Endothelial cell of umbilical vein (primary cell): ENCODE results near the gene RPL37A. TPM values are rescaled to one million over a fixed set of nuclear protein-coding genes. Genes with fewer than 3 reads are reported as not detected.

Experiments used
- BruUV-seq: library from RNA; stranded (reverse); fragments of 400-500 nt; replicated peaks from 2 replicates; lab custom pipeline; 2021; lab: Mats Ljungman, UMichigan
- CTCF ChIA-PET: fragments of 300-600, 350-600 bp; sonication (Branson Sonifier 250); formaldehyde crosslinking; loops from one replicate; lab custom pipeline; 2021; ENCODE audit warnings: antibody characterized with exemption, inconsistent platforms; lab: Charles Lee
- POLR2A ChIA-PET: fragments of 300-600, 350-600 bp; sonication (Branson Sonifier 250); formaldehyde crosslinking; loops from one replicate; lab custom pipeline; 2021; ENCODE audit warnings: antibody characterized with exemption, inconsistent platforms; lab: Charles Lee
- DNase-seq: peaks from one replicate; pipeline ENCODE4 v3.0.0-alpha.2; 2011; ENCODE audit warnings: low read depth, low spot score
- FAIRE-seq: peaks from 2 replicates; lab custom pipeline; 2011; peaks lifted over from hg19 to GRCh38; lab: Jason Lieb, UNC
- H2AFZ ChIP-seq: 2 replicates; pipeline ENCODE4 v1.6.0; 2012; ENCODE audit warnings: low read depth, low read length, control low read depth, inconsistent platforms
- H3K27ac ChIP-seq: 2 replicates; pipeline ENCODE4 v1.5.1; 2011; ENCODE audit warnings: low read depth, mild to moderate bottlenecking, control low read depth, low read length, moderate library complexity; ENCODE audit not compliant: insufficient read depth
- H3K27me3 ChIP-seq, 2 experiments: 2 replicates each; pipeline versions ENCODE4 v1.6.0 to v1.6.1; 2011; ENCODE audit warnings: low read length in 2 of 2, mixed read lengths in 1 of 2; ENCODE audit not compliant: control insufficient read depth in 2 of 2, insufficient read depth in 2 of 2
- H3K36me3 ChIP-seq, 2 experiments: 2 replicates in 1 of 2; 3 replicates in 1 of 2; pipeline ENCODE4 v1.5.1; 2011; ENCODE audit warnings: low read length in 2 of 2, mild to moderate bottlenecking in 1 of 2, moderate library complexity in 1 of 2; ENCODE audit not compliant: control insufficient read depth in 2 of 2, insufficient read depth in 2 of 2; ENCODE audit errors: extremely low read depth in 1 of 2
- H3K4me1 ChIP-seq: 3 replicates; pipeline ENCODE4 v1.5.1; 2011; ENCODE audit warnings: mild to moderate bottlenecking, low read length; ENCODE audit not compliant: control insufficient read depth, insufficient read depth; ENCODE audit errors: extremely low read depth
- H3K4me2 ChIP-seq: 2 replicates; pipeline ENCODE4 v1.6.1; 2011; ENCODE audit warnings: low read length, control low read depth, mixed read lengths; ENCODE audit not compliant: insufficient read depth
- H3K4me3 ChIP-seq, 3 experiments: fragments of 200-600 bp in 1 of 3; sonication (generic), shearing (Covaris generic) in 1 of 3; replicated peaks in 1 of 3; 2 replicates each; pipeline ENCODE4 v1.5.1; 2011 to 2016; ENCODE audit warnings: control low read depth in 3 of 3, low read length in 3 of 3, mild to moderate bottlenecking in 2 of 3, inconsistent platforms in 1 of 3, low read depth in 1 of 3, moderate library complexity in 1 of 3; ENCODE audit not compliant: insufficient read depth in 1 of 3
- H3K79me2 ChIP-seq: 2 replicates; pipeline ENCODE4 v1.6.0; 2012; ENCODE audit warnings: low read length, inconsistent platforms; ENCODE audit not compliant: control insufficient read depth, insufficient read depth
- H3K9ac ChIP-seq: replicated peaks from 2 replicates; pipeline ENCODE3; 2011; ENCODE audit warnings: low read length, control low read depth; ENCODE audit not compliant: insufficient read depth; ENCODE audit errors: extremely low read depth
- H3K9me1 ChIP-seq: replicated peaks from 3 replicates; pipeline ENCODE4 v1.6.0; 2011; ENCODE audit warnings: mild to moderate bottlenecking, low read length; ENCODE audit not compliant: control insufficient read depth, insufficient read depth; ENCODE audit errors: extremely low read depth
- H3K9me3 ChIP-seq: replicated peaks from 2 replicates; pipeline ENCODE4 v1.5.1; 2012; ENCODE audit warnings: low read length, inconsistent platforms; ENCODE audit not compliant: control insufficient read depth, insufficient read depth
- H4K20me1 ChIP-seq: replicated peaks from 2 replicates; pipeline ENCODE3; 2011; ENCODE audit warnings: mild to moderate bottlenecking, low read length; ENCODE audit not compliant: control insufficient read depth, insufficient read depth; ENCODE audit errors: extremely low read depth
- CTCF ChIP-seq, 2 donors: IDR thresholded peaks; 1 replicate in 1 of 2; 2 replicates in 1 of 2; pipeline ENCODE4 v1.5.1; 2011; ENCODE audit warnings: low read length in 2 of 2, mild to moderate bottlenecking in 2 of 2, moderate library complexity in 2 of 2, control low read depth in 1 of 2, inconsistent platforms in 1 of 2, low read depth in 1 of 2; ENCODE audit not compliant: insufficient read depth in 1 of 2; ENCODE audit errors: extremely low read depth in 1 of 2
- EZH2 ChIP-seq: IDR thresholded peaks from 2 replicates; pipeline ENCODE4 v1.6.1; 2012; ENCODE audit warnings: borderline replicate concordance, low read depth, mild to moderate bottlenecking, moderate library complexity, low read length, inconsistent platforms; ENCODE audit not compliant: severe bottlenecking
- FOS ChIP-seq: IDR thresholded peaks from 2 replicates; pipeline ENCODE4 v1.6.1; 2011; ENCODE audit warnings: mild to moderate bottlenecking, low read length, moderate library complexity, borderline replicate concordance; ENCODE audit not compliant: insufficient read depth
- GATA2 ChIP-seq: IDR thresholded peaks from 2 replicates; pipeline ENCODE4 v1.7.0; 2011; ENCODE audit warnings: low read depth, mild to moderate bottlenecking, moderate library complexity, mixed read lengths, low read length; ENCODE audit not compliant: insufficient read length, insufficient read depth
- JUN ChIP-seq: IDR thresholded peaks from 2 replicates; pipeline ENCODE4 v1.6.1; 2011; ENCODE audit warnings: borderline replicate concordance, low read depth; ENCODE audit not compliant: insufficient read length, insufficient read depth
- MAX ChIP-seq: IDR thresholded peaks from 2 replicates; pipeline ENCODE4 v1.6.1; 2011; ENCODE audit not compliant: insufficient read depth, insufficient read length
- MYC ChIP-seq: IDR thresholded peaks from one replicate; pipeline ENCODE4 v1.6.1; 2011; ENCODE audit warnings: mild to moderate bottlenecking, low read depth, low read length
- POLR2A ChIP-seq: IDR thresholded peaks from 2 replicates; pipeline ENCODE4 v1.6.1; 2012; ENCODE audit warnings: low read depth, mild to moderate bottlenecking, control low read depth, low read length
- POLR2AphosphoS5 ChIP-seq: IDR thresholded peaks from 2 replicates; pipeline ENCODE4 v1.6.1; 2012; ENCODE audit warnings: low read depth, mild to moderate bottlenecking, control low read depth, low read length, moderate library complexity; ENCODE audit not compliant: insufficient read depth
- dilution Hi-C: fragments of 300-500 bp; cut with MboI; formaldehyde crosslinking; loops from one replicate; pipeline ENCODE4 v1.15.0; 2019; ENCODE audit warnings: low sequenced_read_pairs; ENCODE audit not compliant: extremely low pct_ligation_motif_present
- intact Hi-C: fragments of 100-400 bp; cut with micrococcal nuclease; formaldehyde crosslinking; loops from one replicate; pipeline ENCODE4 v1.10.0; 2022
- polyA plus RNA-seq, 4 experiments: library from polyadenylated mRNA; depleted of rRNA in 3 of 4; stranded (reverse) in 3 of 4; unstranded in 1 of 4; fragments of >200 nt; gene quantifications; 2 replicates each; pipeline versions ENCODE4 v1.2.1 to v1.2.3, GENCODE V29; 2011 to 2012; ENCODE audit warnings: missing spikeins in 1 of 4
- total RNA-seq: library from RNA; stranded (reverse); gene quantifications from 2 replicates; pipeline ENCODE4 v1.2.3, GENCODE V29; 2021

The RPL37A gene
- total and polyA plus RNA-seq, 2 donors (not counting 3 experiments of a cell fraction or from before 2014, with no cell fraction given): 1,889 to 2,628 TPM

GRCh38 chr2:216538538-216538937 lies 39.9 kb downstream of the RPL37A start:
- Histone ChIP-seq H3K4me2 (no peak overlapping the region), H3K79me2 (no peaks in the 10 kb centered on the region), H4K20me1 (no peaks in the 10 kb centered on the region), H3K9me1 (no peaks in the 10 kb centered on the region), H3K27ac (no peak overlapping the region), H3K27me3 (no peaks in the 10 kb centered on the region), H3K9me3 (no peaks in the 10 kb centered on the region), H3K4me1 (peaks cover 38% of the 10 kb centered on the region), H3K9ac (no peak overlapping the region), H2AFZ (no peak overlapping the region), H3K36me3 (no peaks in the 10 kb centered on the region), H3K4me3 (no peak overlapping the region)
- FAIRE-seq (no peak), DNase-seq (no peak)
- intact Hi-C loops (no loop called here), dilution Hi-C loops (no loop called here)
- CTCF ChIA-PET: no interaction called here
- TF ChIP-seq CTCF (IDR thresholded peaks at IDR 0.05; ENCODE audit: extremely low read depth in 1 of 2, insufficient read depth in 1 of 2, low read depth in 1 of 2, low read length in 2 of 2): no peak
- no peak for TF ChIP-seq FOS
- TF ChIP-seq GATA2: no peak
- no peak for TF ChIP-seq EZH2
- no peak for TF ChIP-seq POLR2A
- no peak for TF ChIP-seq MYC
- no peak for TF ChIP-seq MAX
- no peak for TF ChIP-seq POLR2AphosphoS5
- no peak for TF ChIP-seq JUN
- BruUV-seq: no TSS peak
- POLR2A ChIA-PET: no interaction called here
